Vagina (tissue), 2 donors: Measurements from ENCODE around the gene DOCK2.

Source experiments
- CTCF ChIP-seq, 3 experiments: fragments of 450-650 bp in 2 of 3; fragments of 200-600 bp in 1 of 3; sonication (generic) in 1 of 3; IDR thresholded peaks; one replicate each; pipeline ENCODE4 v1.5.1; 2017 to 2019; ENCODE audit warnings: antibody characterized with exemption in 3 of 3, mild to moderate bottlenecking in 2 of 3, moderate library complexity in 2 of 3
- POLR2AphosphoS5 ChIP-seq, 2 donors: sonication (generic); formaldehyde crosslinking; IDR thresholded peaks; one replicate each; pipeline ENCODE4 v1.9.0; 2017; ENCODE audit warnings: antibody characterized with exemption in 2 of 2, mild to moderate bottlenecking in 2 of 2, low read depth in 1 of 2; ENCODE audit not compliant: insufficient read depth in 1 of 2

DNA sequence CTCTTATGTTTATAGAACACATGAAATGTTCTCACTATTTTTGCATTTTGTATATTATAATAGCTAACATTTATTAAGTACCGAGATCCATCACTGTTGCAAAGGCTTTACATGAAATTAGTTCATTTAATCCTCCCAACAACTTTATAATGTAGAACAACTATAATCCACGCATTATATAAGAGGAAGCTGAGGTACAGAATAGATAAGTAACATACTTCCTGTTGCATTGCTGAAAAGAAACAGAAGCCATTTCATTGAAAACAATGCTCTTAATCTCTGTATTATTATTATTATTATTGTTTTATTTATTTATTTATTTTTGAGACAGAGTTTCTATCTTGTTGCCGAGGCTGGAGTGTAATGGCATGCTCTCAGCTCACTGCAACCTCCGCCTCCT, 351.1 kb downstream of the DOCK2 start:
- TF ChIP-seq CTCF (IDR thresholded peaks at IDR 0.05) (no peak), POLR2AphosphoS5 (IDR thresholded peaks at IDR 0.05; ENCODE audit: insufficient read depth in 1 of 2, low read depth in 1 of 2) (no peak)
